ENCODE data around the gene PVALEF.
"Not testable (repeated sequence)": the region's sequence is repeated elsewhere in the genome, so short reads cannot be mapped to it uniquely, and the experiment has no call there.

Gene PVALEF

DNA sequence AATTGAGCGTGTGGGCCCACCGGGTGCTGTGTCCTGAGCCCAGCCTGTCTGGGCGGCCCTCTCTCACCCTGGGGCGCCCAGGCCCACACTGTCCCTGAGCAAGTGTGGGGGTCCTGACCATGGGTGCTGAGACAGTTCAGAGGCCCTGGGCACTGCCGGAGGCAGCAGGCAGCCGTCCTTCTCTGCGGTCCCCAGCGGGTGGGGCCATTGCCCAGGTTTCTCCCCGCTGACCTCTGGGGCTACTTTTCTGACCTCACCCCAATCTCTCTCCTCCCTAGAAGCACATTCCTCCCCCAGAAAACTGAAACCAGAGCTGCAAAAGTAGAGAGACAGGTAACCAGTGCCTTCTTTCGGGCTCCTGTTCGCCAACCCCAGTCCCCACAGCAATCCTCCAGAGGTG, 36.0 kb upstream of the PVALEF start:
- no peak for DNase-seq

DNA sequence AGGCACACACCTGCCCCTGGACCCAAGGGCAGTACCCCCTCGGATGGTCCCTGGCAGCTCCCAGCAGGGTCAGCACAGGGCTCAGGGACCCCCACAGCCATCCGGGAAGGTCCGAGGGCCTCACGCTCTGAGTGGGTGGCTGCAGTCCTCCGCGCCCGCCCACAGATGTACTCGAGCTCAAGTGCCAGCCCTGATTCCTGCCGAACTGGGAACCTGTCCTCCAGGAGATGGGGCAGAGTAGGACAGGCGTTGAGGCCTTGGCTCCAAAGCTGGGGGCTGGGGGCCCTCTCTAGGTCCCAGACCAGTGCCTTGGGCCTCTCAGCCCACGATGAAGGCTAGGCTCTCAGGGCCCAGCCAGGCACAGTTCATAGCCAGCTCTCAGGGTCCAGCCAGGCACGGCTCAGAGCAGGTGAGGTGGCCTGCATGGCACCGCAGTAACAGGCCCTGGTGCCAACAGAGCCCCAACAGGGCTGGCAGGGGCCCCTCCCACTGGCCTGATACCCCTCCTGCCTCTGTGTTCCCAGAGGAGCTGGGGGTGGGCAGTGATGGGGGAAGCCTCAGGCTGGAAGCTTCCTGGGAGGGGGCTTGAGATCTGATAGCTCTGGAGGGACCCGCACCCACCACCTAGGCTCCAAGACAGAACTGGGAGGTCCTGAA, 35.5 kb upstream of the PVALEF start:
- DNase-seq = no peak

DNA sequence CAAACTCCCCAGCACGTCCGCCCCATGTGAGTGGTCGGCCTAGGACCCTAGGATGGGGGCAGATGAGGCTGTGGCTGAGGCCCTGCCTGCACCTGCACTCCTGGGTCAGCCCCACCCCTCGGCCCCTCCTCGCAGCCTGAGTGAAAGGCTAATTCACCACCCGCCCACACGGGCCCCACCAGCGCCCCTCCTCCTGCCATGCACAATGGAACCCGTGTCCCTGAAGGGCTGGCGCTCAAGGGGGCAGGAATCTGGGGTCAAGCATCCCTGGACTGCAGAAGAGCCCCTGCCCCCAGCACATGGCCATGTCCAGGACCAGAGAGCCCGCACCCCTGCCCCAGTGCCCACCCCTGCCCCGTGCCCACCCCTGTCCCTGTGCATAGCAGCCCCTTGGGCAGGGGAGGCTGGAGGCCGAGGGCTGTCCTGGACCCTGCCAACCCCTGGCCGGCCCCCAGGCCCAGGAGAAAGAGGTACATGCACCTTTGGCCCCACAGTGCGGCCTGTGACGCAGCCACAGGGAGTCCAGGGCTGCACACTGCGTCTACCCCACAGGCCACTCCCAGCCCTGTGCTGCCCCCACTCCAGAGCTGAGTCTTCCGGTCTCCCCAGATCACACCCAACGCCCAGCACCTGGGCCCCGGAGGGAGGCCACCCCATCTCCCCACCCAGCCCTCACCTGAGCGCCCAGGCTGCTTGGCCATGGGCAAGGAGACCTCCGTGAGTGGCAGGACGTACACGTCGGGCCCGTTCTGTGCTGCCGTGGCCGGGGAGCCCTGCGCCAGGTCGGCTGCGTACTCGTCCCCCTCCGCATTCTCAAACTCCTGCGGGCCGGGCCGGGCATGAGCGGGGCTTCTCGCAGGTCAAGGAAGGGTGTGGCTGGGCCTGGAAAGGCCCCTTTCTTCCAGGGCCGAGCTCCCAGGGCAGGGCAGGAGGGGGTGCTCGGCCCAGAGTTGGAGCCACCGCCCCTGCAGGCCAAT, 34.6 kb upstream of the PVALEF start:
- no peak for DNase-seq

GRCh38 chr17:81131486-81132196, 33.7 kb upstream of the PVALEF start:
- no peak for DNase-seq

DNA sequence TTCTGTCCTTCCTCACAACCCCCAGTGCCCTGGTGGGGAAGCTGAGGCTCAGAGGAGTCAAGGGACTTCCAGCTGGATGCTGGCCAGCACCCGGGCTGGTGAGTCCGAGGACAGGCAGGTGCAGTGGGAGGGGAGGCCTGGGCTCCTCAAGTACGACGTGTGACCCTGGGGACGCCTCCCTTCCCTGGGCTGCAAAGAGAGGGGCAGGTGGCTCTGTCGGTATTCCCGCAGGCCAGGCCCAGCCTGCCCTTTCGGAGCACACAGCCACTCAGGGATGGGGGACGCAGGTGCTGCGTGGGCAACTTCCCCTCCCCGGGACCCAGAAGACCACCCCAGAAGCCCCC, 33.1 kb upstream of the PVALEF start:
- no peak for DNase-seq

DNA sequence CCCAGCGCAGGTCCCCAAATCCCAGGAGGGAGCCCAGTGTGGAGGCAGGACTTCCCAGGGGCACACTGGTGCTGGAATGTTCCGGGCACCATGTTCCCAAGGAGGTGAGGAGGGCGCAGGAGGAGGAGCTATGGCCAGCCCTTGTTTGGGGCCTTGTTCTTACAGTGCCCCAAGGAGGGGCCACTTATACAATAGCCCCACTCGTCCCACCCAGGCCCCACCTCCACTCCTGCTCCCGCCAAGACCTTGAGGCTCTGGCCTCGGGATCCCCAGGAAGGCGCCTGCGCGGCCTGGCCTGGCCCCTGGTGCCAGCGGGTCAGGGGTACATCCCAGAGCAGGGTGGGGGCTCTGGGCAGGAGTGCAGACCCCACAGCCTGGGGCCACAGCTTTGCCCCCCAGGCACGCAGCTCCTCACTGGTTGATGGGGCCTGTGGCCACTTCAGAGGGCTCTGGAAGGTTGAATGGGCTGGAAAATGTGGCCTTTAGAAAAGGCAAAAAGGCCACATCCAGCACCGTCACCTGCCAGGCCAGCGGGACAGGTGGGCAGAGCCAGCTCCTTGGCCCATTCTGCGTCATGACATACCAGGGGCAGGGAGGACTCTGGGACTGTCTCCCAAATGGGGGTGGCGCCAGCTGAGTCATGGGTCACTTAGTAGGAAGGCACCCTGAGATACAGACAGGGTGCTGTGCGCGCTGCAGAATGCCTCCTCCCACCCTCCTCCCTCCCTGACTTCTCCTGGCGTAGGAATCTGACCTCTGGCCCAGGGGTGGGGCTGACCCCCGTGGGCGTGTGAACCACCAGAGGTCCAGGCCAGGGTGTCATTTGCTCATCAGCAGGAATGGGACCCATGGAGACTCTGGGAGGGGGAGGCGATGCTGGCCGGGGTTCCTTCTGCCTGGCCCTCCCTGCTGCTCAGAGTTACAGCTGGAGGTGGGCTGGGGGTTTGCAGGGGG, 32.3 kb upstream of the PVALEF start:
- DNase-seq = no peak

DNA sequence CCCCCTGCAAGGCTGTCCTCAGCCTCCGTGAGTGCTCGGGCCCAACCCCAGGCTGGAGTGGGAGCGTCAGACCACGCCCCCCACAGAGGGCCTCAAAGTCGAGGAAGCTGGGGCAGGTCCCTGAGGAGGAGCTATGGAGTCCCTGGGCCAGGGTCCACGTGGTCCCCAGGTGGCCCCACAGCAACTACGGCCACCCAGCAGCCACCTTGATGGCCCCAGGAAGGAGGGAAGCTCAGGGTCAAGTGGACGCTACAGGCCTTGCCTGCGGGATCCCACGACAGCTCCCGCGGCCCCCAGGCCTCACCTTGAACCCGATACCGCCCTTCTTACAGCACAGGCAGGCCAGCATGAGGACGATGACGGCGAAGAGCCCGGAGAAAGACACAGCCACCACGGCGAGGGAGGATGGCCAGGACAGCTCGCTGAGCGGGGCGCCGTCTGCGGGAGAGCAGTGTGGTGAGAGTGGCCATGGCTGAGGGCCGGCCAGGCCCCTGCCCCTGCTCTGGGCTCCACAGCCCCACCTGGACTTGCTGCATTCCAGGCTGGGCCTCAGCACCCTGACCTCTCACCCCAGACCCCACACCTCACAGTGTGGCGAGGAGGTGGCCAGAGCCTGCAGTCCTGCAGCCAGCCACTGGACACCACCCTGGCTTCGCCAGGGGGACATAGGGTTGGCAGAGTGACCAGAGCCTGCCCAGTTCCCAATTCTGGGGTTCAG, 31.1 kb upstream of the PVALEF start:
- no peak for DNase-seq

DNA sequence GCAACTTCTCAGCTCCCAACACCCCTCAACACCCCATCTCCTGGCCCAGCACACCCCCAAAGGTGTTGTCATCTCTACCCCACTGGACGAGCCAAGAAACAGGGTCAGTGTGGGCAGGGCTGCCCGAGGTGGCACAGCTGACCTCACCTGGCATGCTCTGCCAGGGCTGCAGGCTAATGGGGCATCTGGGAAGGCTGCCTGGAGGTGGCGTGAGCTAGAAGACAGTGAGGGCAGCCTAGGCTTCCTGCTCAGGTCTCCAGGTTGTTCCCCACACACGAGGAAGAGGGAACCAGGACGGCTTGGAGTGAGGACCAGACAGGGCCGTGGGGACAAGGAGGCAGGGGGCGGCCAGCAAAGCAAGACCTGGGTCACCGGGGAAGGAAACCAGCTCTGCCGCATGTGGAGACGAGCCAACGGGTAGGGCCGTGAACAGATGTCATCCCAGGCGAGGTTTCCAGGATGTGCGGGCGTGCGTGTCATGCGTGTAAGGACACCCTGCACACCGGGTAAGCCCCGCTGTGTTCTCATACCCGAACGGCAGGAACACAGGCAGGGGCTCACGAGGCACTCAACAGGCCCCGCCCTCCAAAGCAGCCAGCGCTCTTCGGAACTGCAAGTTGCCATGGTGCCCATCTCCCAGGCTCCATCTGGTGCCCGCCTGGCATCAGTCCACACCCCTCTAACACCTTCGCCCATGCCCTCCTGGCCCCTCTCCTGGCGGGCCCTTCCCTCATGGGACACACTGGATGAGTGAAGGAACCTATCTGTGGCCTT, 29.6 kb upstream of the PVALEF start:
- no peak for DNase-seq

GRCh38 chr17:81136366-81136765, 28.9 kb upstream of the PVALEF start:
- no peak for DNase-seq

GRCh38 chr17:81137248-81137647, 28.1 kb upstream of the PVALEF start:
- DNase-seq = no peak

- no peak for DNase-seq
Measured at GRCh38 chr17:81138083-81138482, 27.2 kb upstream of the PVALEF start.

GRCh38 chr17:81138500-81138899, 26.8 kb upstream of the PVALEF start:
- no peak for DNase-seq

DNA sequence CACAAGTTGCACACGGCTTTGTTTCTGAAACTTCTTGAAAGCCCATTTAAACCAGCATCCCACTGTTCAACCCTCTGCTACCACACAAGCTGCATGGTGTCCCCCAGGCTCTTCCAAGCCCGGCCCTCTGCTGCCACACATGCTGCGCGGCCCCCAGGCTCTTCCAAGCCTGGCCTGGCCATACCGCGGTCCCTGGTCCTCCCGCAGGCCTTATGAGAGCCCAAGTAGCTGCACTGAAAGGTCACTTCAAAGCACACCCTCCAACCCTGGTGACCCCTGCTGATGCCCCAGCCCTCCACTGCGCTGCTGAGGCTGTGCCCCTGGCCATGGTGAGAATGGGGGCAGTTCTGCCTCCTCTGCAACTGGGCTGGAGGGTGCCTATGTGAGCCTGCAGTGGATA, 25.9 kb upstream of the PVALEF start:
- no peak for DNase-seq

DNA sequence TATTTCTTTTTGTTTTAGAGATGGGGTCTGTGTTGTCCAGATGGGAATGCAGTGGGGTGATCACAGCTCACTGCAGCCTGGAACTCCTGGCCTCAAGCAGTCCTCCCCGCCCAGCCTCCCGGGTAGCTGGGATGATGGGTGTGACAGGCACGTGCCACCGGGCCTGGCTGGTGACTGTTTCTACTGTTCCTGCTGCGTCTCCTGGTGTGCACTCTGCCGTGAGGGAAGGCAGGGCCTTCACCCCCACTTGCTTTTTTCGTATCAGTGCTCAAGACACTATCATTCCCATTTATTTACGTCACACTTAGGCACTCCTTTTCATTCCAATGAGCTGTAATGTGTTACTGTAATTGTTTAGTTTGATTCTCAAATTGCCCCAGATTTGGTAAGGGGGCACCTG, 25.3 kb upstream of the PVALEF start:
- DNase-seq = no peak

DNA sequence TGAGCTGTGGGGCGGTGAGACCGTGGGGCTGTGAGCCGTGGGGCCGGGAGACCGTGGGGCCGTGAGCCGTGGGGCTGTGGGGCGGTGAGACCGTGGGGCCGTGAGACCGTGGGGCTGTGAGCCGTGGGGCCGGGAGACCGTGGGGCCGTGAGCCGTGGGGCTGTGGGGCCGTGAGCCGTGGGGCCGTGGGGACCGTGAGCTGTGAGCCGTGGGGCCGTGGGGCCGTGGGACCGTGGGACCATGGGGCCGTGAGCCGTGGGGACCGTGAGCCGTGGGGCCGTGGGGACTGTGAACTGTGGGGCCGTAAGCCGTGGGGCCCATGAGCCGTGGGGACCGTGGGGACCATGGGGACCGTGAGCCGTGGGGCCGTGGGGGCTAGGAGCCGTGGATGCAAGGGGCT, 24.6 kb upstream of the PVALEF start:
- DNase-seq = no peak

DNA sequence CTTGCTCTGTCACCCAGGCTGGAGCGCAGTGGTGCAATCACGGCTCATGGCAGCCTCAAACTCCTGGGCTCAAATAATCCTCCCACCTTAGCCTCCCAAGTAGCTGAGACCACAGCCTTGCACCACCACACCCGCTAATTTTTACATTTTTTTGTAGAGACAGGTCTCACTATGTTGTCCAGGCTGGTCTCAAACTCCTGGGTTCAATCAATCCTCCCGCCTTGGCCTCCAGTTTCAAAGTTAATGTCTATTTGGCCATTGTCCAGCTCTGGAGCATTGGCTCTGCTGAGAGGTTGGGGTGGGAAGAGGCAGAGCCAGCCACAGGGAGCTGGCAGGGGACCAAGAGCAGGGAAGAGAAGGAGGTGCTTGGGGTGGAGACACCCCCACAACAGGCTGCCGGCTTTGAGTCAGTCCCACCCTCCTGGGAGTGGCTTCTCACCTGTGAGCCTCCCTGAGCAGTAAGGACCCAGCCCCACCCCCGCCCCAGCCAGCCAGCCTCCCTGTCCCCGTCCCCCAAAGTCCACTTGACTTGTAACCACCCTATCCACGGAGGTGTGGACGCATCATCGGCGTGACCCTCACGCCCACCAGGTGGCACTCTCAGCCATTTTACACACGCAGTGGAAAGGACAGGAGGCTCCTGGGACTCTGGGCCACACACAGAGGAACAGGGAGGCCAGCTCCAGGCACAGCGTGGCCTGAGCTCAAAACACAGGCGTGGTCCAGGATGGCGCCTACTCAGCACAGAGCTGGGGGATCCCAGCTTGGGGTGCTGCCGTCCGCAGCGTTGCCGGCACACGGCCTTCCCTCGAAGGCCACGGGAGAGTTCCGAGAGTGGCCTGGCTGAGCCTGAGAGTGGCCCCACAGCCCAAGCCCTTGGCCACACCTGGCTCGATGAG, 22.8 kb upstream of the PVALEF start:
- DNase-seq = peak; percentile 71

GRCh38 chr17:81143200-81143527, 22.1 kb upstream of the PVALEF start:
- no peak for DNase-seq

DNA sequence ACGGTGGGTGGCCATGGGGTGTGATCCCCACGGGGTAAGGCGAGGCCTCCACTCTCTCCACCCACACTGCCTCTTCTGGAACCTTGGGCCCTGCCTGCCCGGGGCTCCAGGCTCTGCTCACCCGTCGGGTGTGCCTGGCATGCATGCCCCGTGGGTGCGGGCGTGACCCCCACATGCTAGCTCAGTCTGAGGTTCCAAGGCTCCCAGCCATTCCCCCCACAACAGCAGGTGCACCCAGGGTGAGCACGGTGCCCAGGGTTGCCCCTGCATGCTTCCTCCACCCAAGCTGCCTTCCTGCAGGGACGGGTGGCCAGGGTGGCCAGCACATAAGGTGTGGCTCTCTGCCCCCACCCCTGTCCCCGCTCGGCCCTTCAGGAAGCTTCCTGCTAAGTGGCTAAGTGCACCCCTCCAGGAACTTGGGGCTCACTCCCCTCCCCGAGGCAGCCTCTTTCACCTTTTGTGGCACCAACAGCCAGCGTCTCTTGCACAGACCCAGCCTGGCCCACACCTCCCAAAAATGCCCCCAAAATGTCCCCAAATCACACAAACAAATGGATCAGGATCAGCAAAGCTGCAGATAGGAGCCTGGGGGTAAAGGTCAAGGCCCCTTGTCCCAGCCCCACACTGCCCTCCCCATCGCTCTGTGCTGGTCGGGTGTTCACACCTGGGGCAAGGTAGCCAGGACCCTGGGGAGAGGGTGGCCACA, 21.4 kb upstream of the PVALEF start:
- no peak for DNase-seq

DNA sequence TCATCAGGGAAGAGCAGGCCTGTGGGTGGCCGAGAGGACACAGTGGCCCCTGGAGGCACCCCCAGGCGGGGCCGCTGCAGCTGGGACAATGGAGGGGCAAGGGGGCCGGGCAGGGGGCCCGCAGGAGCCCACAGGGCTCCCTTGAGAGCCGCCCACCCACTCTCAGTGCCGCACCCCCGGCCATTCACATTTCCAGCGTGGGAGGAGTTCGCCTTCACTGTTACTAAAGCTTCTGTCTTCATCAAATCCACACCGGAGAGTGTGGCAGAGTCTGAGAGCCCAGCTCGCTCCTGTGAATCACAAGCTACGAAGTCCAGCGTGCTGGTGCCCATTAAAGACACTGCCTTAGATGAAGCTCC, 20.9 kb upstream of the PVALEF start:
- no peak for DNase-seq

- DNase-seq = not testable (repeated sequence)
Measured at GRCh38 chr17:81146208-81146607, 19.1 kb upstream of the PVALEF start.

Measured in activated CD4-positive, alpha-beta T cell treated with anti-CD3 and anti-CD28 coated beads for 48 hours (primary cell).